ENCODE results near the gene ABCA9. TPM values are rescaled to one million over a fixed set of nuclear protein-coding genes. Genes with fewer than 3 reads are reported as not detected.

Gene ABCA9
- total RNA-seq, 1 donor from 2014 or later, result 0.13 TPM

- no peaks in the 10 kb centered on the region for H3F3A ChIP-seq (ENCODE audit: low read depth)
- peaks cover 4% of the 10 kb centered on the region for H3K36me3 Mint-ChIP-seq
- no peaks in the 10 kb centered on the region for H3K9me3 ChIP-seq (ENCODE audit: low read depth)
- no peak overlapping the region for H3K4me3 Mint-ChIP-seq
- no peak overlapping the region for H3K4me3 ChIP-seq
- no peaks in the 10 kb centered on the region for H4K20me1 ChIP-seq (ENCODE audit: low read depth)
- H3K27ac Mint-ChIP-seq, result no peak overlapping the region
- no peak overlapping the region for H3K4me2 ChIP-seq
- H3K27me3 Mint-ChIP-seq (ENCODE audit: insufficient read depth, low read depth), result no peaks in the 10 kb centered on the region
- no peak overlapping the region for H2AFZ ChIP-seq (replicated peaks)
- peaks cover 14% of the 10 kb centered on the region for H3K9me3 Mint-ChIP-seq
- peaks cover 20% of the 10 kb centered on the region for H3K4me1 Mint-ChIP-seq
- H3K79me2 ChIP-seq (ENCODE audit: low read depth), result no peaks in the 10 kb centered on the region
- H3K36me3 ChIP-seq, result no peaks in the 10 kb centered on the region
- TF ChIP-seq EZH2phosphoT487 (IDR thresholded peaks at IDR 0.05) (no peak), EZH2 (IDR thresholded peaks at IDR 0.05) (no peak), CTCF (IDR thresholded peaks at IDR 0.05) (no peak)
- H3K27ac ChIP-seq, result no peak overlapping the region
- H3K27me3 ChIP-seq, result no peaks in the 10 kb centered on the region
- no peaks in the 10 kb centered on the region for H3K4me1 ChIP-seq
- no peak overlapping the region for H3K9ac ChIP-seq
- no peak for DNase-seq (ENCODE audit: low spot score)
Measured at GRCh38 chr17:69045646-69046045, 15.1 kb downstream of the ABCA9 start.

- no peaks in the 10 kb centered on the region for H3K4me1 ChIP-seq
- H3K4me3 ChIP-seq, result no peak overlapping the region
- Mint-ChIP-seq H3K27ac (no peak overlapping the region), H3K4me1 (peaks cover 20% of the 10 kb centered on the region), H3K36me3 (peaks cover 4% of the 10 kb centered on the region), H3K4me3 (no peak overlapping the region), H3K9me3 (peaks cover 16% of the 10 kb centered on the region), H3K27me3 (ENCODE audit: insufficient read depth, low read depth) (no peaks in the 10 kb centered on the region)
- no peak overlapping the region for H3K9ac ChIP-seq
- H3F3A ChIP-seq (ENCODE audit: low read depth), result no peaks in the 10 kb centered on the region
- H3K36me3 ChIP-seq, result no peaks in the 10 kb centered on the region
- H3K4me2 ChIP-seq, result no peak overlapping the region
- no peak for DNase-seq (ENCODE audit: low spot score)
- no peaks in the 10 kb centered on the region for H3K27me3 ChIP-seq
- no peaks in the 10 kb centered on the region for H3K79me2 ChIP-seq (ENCODE audit: low read depth)
- no peaks in the 10 kb centered on the region for H3K9me3 ChIP-seq (ENCODE audit: low read depth)
- no peak overlapping the region for H2AFZ ChIP-seq (replicated peaks)
- no peak overlapping the region for H3K27ac ChIP-seq
- H4K20me1 ChIP-seq (ENCODE audit: low read depth), result no peaks in the 10 kb centered on the region
- no peak for TF ChIP-seq CTCF (IDR thresholded peaks at IDR 0.05)
- no peak for TF ChIP-seq EZH2phosphoT487 (IDR thresholded peaks at IDR 0.05)
- no peak for TF ChIP-seq EZH2 (IDR thresholded peaks at IDR 0.05)
Measured at GRCh38 chr17:69044371-69044770, 16.4 kb downstream of the ABCA9 start.

GRCh38 chr17:69043098-69043734 lies 17.5 kb downstream of the ABCA9 start:
- Mint-ChIP-seq H3K36me3 (peaks cover 4% of the 10 kb centered on the region), H3K27ac (no peak overlapping the region), H3K4me1 (peaks cover 20% of the 10 kb centered on the region), H3K9me3 (peaks cover 14% of the 10 kb centered on the region), H3K4me3 (no peak overlapping the region), H3K27me3 (ENCODE audit: insufficient read depth, low read depth) (no peaks in the 10 kb centered on the region)
- Histone ChIP-seq H4K20me1 (ENCODE audit: low read depth) (no peaks in the 10 kb centered on the region), H3K79me2 (ENCODE audit: low read depth) (no peaks in the 10 kb centered on the region), H3K36me3 (no peaks in the 10 kb centered on the region), H3K4me2 (no peak overlapping the region), H3K4me1 (no peaks in the 10 kb centered on the region), H3K27ac (no peak overlapping the region), H3K4me3 (no peak overlapping the region), H2AFZ (replicated peaks) (no peak overlapping the region), H3K9ac (no peak overlapping the region), H3K9me3 (ENCODE audit: low read depth) (no peaks in the 10 kb centered on the region), H3F3A (ENCODE audit: low read depth) (no peaks in the 10 kb centered on the region), H3K27me3 (no peaks in the 10 kb centered on the region)
- no peak for TF ChIP-seq EZH2 (IDR thresholded peaks at IDR 0.05)
- no peak for TF ChIP-seq CTCF (IDR thresholded peaks at IDR 0.05)
- TF ChIP-seq EZH2phosphoT487 (IDR thresholded peaks at IDR 0.05), result no peak
- DNase-seq (ENCODE audit: low spot score), result no peak
